Ascending aorta (tissue), 2 donors: ENCODE measurements around the gene APBA2. TPM values are rescaled to one million over a fixed set of nuclear protein-coding genes. Genes with fewer than 3 reads are reported as not detected.

Source experiments
- DNase-seq, 2 donors: peaks; one replicate each; pipeline ENCODE4 v3.0.0-alpha.2; 2019; ENCODE audit warnings: low spot score in 2 of 2
- H3K27ac ChIP-seq, 2 donors: fragments of 200-600 bp; sonication (generic); one replicate each; pipeline ENCODE4 v1.5.1; 2016 to 2017; ENCODE audit warnings: mild to moderate bottlenecking in 1 of 2
- H3K27me3 ChIP-seq: fragments of 200-600 bp; sonication (generic); one replicate; pipeline ENCODE4 v1.5.1; 2017
- H3K36me3 ChIP-seq, 2 donors: fragments of 200-600 bp; sonication (generic); one replicate each; pipeline ENCODE4 v1.5.1; 2016
- H3K4me1 ChIP-seq, 2 donors: fragments of 200-600 bp; sonication (generic); one replicate each; pipeline ENCODE4 v1.5.1; 2016 to 2017; ENCODE audit warnings: mild to moderate bottlenecking in 1 of 2
- H3K4me3 ChIP-seq, 2 donors: fragments of 200-600 bp; sonication (generic); one replicate each; pipeline ENCODE4 v1.5.1; 2016 to 2017; ENCODE audit warnings: mild to moderate bottlenecking in 1 of 2
- H3K9me3 ChIP-seq, 2 donors: fragments of 200-600 bp; sonication (generic); one replicate each; pipeline ENCODE4 v1.5.1; 2016
- intact Hi-C: fragments of 100-400 bp; cut with DNase I; formaldehyde crosslinking; loops from one replicate; pipeline ENCODE4 v1.15.1; 2023
- total RNA-seq: library from RNA; depleted of rRNA; stranded (reverse); fragments of >200 nt; gene quantifications from one replicate; pipeline ENCODE4 v1.1.0, GENCODE V29; 2016
- TF ChIP-seq, protein P1 (sequence below), 3 experiments: fragments of 200-600 bp in 2 of 3; fragments of 450-650 bp in 1 of 3; sonication (generic) in 2 of 3; IDR thresholded peaks; one replicate each; pipeline ENCODE4 v1.5.1; 2016 to 2019; ENCODE audit warnings: antibody characterized with exemption in 3 of 3, mild to moderate bottlenecking in 1 of 3, moderate library complexity in 1 of 3

APBA2 gene
- total RNA-seq, 1 donor from 2014 or later, result 2.4 TPM

DNA sequence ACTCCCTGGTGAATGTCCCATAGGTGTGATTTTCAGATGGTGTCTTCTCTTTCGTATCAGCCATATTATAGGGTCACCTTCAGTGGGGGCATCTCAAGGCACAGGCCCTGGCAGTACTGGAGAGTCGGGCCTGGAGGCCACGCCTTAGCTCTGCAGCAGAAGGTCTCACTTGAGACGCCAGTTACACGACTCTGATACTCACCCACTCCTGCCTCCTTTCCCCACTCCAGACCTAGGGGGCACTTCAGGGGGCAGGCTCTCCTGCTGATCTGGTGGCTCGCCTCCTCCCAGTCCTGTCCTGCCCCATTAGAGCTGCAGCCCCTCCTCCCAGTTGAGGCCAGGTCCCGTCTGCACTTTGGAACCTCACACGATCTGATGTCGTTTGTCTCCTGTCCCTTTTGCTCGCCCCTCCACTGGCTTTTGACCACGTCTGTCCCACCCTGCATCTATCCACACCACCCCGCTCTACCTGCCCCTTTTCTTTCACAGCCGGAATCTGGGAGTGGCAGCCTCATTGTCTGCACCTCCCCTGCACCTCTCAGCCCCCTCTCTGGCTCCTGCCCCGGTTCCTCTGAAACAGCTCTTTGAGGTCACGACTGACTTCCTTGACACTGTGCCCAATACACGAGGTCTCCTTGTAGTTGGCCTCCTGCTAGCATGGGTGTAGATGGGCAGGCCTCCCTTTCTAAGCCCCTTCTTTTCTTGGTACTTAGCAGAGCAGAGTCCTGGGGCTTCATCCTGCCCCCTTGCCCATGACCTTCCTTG, 201.9 kb downstream of the APBA2 start:
- intact Hi-C loops, result no loop called here
- Histone ChIP-seq H3K36me3 (no peaks in the 10 kb centered on the region), H3K27me3 (no peaks in the 10 kb centered on the region), H3K27ac (no peak overlapping the region), H3K4me1 (no peaks in the 10 kb centered on the region), H3K4me3 (no peak overlapping the region), H3K9me3 (no peaks in the 10 kb centered on the region)
- no peak for DNase-seq
- TF ChIP-seq, protein P1, sequence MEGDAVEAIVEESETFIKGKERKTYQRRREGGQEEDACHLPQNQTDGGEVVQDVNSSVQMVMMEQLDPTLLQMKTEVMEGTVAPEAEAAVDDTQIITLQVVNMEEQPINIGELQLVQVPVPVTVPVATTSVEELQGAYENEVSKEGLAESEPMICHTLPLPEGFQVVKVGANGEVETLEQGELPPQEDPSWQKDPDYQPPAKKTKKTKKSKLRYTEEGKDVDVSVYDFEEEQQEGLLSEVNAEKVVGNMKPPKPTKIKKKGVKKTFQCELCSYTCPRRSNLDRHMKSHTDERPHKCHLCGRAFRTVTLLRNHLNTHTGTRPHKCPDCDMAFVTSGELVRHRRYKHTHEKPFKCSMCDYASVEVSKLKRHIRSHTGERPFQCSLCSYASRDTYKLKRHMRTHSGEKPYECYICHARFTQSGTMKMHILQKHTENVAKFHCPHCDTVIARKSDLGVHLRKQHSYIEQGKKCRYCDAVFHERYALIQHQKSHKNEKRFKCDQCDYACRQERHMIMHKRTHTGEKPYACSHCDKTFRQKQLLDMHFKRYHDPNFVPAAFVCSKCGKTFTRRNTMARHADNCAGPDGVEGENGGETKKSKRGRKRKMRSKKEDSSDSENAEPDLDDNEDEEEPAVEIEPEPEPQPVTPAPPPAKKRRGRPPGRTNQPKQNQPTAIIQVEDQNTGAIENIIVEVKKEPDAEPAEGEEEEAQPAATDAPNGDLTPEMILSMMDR (IDR thresholded peaks at IDR 0.05), result no peak

DNA sequence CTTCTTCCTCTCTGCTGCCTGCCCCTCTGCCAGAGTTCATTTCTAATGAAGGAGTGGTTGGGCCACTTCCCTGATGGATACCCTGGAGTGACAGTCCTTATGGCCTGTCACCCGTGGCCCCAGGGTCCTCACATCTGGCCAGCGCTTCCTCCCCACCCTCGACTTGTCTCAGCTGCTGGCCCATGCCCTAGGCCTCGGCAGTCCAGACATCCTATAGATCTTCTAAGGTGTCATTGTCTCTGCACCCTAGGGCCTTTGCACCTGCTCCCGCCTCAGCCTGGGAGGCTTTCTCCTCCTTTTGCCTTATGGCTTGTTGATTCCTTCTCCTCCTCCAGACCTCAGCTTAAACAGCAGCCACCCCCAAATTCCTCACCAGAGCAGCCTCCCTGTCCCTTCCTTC, 202.9 kb downstream of the APBA2 start:
- no peak overlapping the region for H3K4me3 ChIP-seq
- H3K27me3 ChIP-seq, result no peaks in the 10 kb centered on the region
- intact Hi-C loops, result no loop called here
- no peaks in the 10 kb centered on the region for H3K4me1 ChIP-seq
- H3K9me3 ChIP-seq, result no peaks in the 10 kb centered on the region
- DNase-seq, result no peak
- no peaks in the 10 kb centered on the region for H3K36me3 ChIP-seq
- H3K27ac ChIP-seq, result no peak overlapping the region
- TF ChIP-seq, protein P1 (IDR thresholded peaks at IDR 0.05), result no peak

DNA sequence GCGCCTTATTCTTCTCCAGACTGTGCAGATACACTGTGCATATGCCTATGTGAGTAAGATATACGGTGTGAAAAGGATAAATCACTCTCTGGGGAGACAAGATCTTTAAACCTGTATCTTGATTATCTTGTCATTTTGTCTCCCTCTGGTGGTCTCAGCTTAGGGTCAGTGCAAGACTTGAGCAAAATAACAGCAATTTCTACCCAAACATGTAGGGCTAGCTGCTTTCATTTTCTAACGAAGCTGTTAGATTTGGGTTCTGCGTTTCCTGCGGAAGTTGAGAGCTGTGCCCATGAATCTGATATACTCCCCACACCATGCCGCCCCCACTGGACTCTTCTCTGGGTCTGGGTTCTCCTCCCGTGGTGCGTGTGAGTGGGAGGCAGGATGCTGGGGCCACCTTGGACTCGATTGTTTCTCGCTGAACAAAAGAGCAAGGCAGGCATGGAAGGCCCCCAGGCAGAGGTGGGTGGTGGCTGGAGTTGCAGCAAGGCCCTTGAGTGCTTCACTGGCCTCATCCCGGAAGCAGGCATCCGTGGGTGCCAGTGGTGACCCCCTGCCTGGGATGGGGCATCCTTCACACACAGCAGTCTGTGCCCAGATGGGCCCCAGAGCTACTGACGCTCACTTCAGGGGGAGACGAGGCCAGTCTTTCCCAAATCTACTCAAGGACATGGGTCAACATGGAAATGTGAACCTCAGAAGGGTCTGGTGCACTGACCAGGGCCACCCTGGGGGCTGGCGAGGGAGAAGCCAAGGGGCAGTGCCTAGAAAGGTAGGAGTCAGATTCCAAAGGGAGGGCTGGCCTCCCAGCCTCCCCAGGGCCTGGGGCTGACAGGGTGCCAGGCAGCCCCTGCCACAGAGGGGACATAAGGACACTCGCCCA, 204.2 kb downstream of the APBA2 start:
- Histone ChIP-seq H3K27ac (no peak overlapping the region), H3K36me3 (no peaks in the 10 kb centered on the region), H3K27me3 (no peaks in the 10 kb centered on the region), H3K4me3 (no peak overlapping the region), H3K4me1 (no peaks in the 10 kb centered on the region), H3K9me3 (no peaks in the 10 kb centered on the region)
- intact Hi-C loops, result no loop called here
- TF ChIP-seq, protein P1 (IDR thresholded peaks at IDR 0.05), result no peak
- no peak for DNase-seq

DNA sequence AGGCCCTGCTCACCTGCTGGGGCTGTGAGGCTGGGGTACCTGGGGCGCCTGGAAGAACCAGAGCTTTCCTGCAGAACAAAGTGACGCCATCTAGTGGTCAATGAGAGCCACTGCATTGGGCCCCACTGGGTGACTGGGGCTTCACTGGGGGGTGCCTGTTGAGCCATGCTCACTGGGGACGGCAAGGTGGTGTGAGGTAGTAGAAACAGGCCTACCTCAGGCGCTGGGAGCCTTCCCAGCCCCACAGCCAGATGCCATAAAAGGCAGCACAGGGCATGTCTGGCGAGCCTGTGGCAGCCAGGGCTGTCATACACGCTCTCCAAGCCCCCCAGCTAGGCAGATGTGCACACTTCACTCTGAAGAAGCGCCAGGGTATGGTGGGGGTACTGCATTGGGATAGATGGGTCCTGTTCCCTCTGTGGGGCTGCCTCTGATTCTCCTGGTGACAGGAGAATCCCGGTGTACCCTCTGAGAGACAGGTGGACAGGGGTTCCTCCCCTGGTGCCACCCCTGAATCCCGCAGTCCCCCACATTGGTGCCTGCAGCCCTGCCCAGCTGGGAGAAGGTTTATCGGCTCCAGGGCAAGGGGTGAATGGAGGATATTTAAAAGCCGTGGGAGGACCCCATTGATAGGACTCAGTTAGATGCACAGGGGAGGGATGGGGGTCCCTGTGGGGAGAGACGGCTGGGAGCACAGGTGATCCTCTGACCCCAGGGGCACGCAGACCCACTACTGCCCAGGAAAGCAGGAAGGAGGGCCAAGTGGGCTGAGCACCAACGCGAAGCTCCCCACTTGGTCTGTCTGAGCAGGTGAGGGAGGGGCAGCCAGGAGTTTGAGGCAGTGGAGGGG, 205.1 kb downstream of the APBA2 start:
- H3K27me3 ChIP-seq, result no peaks in the 10 kb centered on the region
- H3K9me3 ChIP-seq, result no peaks in the 10 kb centered on the region
- intact Hi-C loops, result no loop called here
- no peak overlapping the region for H3K27ac ChIP-seq
- H3K4me1 ChIP-seq, result no peaks in the 10 kb centered on the region
- TF ChIP-seq, protein P1 (IDR thresholded peaks at IDR 0.05), result peak; percentile 17 to 42 (median 34)
- H3K36me3 ChIP-seq, result no peaks in the 10 kb centered on the region
- H3K4me3 ChIP-seq, result no peak overlapping the region
- DNase-seq, result no peak

DNA sequence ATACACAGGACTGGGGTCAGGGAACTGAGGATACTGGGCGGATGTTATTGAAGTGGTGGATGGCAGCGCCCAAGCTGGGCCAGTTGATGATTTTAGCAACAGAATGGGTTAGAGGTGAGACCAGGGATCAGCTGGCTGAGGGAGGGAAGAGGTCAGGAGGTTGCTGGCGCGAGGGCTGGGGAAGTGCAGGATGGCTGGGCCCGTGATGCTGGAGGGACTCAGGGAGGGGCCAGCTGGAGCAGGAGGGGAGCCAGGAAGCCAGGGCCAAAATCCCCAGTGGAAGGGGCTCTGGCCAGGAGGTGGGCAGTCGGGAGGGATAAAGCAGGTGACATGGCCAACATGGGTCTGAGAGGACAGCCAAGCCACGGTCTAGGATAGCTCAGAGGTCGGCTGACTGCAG, 205.9 kb downstream of the APBA2 start:
- no peaks in the 10 kb centered on the region for H3K27me3 ChIP-seq
- TF ChIP-seq, protein P1 (IDR thresholded peaks at IDR 0.05), result no peak
- no peaks in the 10 kb centered on the region for H3K4me1 ChIP-seq
- no peaks in the 10 kb centered on the region for H3K36me3 ChIP-seq
- DNase-seq, result no peak
- H3K27ac ChIP-seq, result no peak overlapping the region
- no peak overlapping the region for H3K4me3 ChIP-seq
- intact Hi-C loops, result no loop called here
- no peaks in the 10 kb centered on the region for H3K9me3 ChIP-seq
